HG03280 (cell line): Measurements from ENCODE around the gene LRRFIP1.
A peak's percentile ranks its signal among the peaks of the same experiment; 100 is the strongest.
"Not testable (repeated sequence)": the region's sequence is repeated elsewhere in the genome, so short reads cannot be mapped to it uniquely, and the experiment has no call there.

Source experiments
- ATAC-seq: cut with Tn5 transposase; IDR thresholded peaks from one replicate; pipeline ENCODE4 v1.9.1; 2021; ENCODE audit warnings: mild to moderate bottlenecking, moderate library complexity; ENCODE audit not compliant: unreplicated experiment

The LRRFIP1 gene

GRCh38 chr2:237661799-237662328, 34.5 kb downstream of the LRRFIP1 start:
- ATAC-seq: no peak

DNA sequence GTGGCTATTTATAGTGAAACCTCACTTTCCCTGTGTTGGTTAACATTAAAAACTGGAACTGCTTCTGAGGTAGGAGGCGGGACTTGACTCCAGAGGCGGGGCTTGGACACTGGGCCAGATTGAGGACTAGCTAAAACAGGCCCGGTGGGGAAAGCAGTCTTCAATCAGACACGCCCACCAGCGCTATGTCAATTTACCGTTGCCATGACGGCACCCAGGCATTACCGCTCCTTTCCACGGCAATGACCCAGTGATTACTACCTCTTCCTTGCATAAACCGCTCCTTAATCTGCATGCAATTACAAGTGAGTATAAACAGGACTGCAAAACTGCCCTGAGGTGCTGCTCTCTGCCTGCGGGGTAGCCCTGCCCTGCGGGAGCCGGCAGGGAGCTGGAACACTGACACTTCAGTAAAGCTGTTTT, 35.3 kb downstream of the LRRFIP1 start:
- no peak for ATAC-seq

- ATAC-seq: no peak
These were observed 36.2 kb downstream of the LRRFIP1 start for GRCh38 chr2:237663517-237664110.

- ATAC-seq: no peak
These were observed 36.8 kb downstream of the LRRFIP1 start for GRCh38 chr2:237664151-237664550.

- no peak for ATAC-seq
These were observed 38.3 kb downstream of the LRRFIP1 start for GRCh38 chr2:237665713-237666143.

- ATAC-seq: no peak
These were observed 39.2 kb downstream of the LRRFIP1 start for GRCh38 chr2:237666606-237667005.

- not testable (repeated sequence) for ATAC-seq
These were observed 39.7 kb downstream of the LRRFIP1 start for GRCh38 chr2:237667050-237667576.

- no peak for ATAC-seq
These were observed 40.5 kb downstream of the LRRFIP1 start for GRCh38 chr2:237667893-237668292.

GRCh38 chr2:237668440-237668839, 41.1 kb downstream of the LRRFIP1 start:
- ATAC-seq: no peak

- ATAC-seq: no peak
These were observed 41.9 kb downstream of the LRRFIP1 start for GRCh38 chr2:237669283-237669627.

DNA sequence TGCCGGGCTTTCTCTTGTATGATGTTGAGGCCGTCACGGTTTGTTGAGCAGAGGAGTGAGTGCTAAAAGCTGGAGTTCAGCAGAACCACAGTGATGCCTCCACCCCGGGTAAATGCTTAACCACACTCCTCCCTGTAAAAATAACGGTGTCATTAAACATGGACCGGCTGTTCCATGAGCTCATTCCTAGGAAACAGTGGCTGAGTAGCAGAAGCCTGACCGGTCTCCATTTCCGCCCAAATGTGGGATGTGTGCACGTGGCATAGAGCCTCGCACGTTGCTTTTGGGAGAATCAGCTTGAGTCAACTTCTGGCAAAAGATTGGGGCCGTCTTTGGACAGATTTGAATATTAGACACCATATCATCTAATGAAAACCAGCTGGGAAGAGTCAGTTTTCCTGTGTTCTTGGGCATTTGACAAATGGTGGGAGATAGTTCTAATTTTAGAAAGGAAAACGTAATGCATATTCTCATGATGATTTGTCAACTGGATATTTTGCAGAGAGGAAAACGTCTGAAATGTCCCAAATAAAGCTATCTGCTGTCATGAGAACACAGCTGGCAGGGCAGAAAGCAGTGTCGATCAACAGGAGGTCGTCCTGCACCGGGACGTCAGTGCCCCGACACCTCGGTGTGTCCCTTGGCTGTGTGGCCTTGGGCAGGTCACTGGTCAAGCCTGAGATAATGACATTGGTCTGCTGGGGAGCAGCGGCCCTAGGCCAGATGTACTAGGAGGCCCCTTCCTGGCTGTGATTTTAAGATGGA, 42.4 kb downstream of the LRRFIP1 start:
- no peak for ATAC-seq

GRCh38 chr2:237670641-237671040, 43.3 kb downstream of the LRRFIP1 start:
- ATAC-seq: no peak

- ATAC-seq: no peak
These were observed 44.2 kb downstream of the LRRFIP1 start for GRCh38 chr2:237671466-237672138.

GRCh38 chr2:237672731-237673129, 45.3 kb downstream of the LRRFIP1 start:
- ATAC-seq: no peak

- peak; percentile 35 for ATAC-seq
These were observed 46.0 kb downstream of the LRRFIP1 start for GRCh38 chr2:237673130-237674001.

- ATAC-seq: peak; percentile 76
These were observed 47.4 kb downstream of the LRRFIP1 start for GRCh38 chr2:237674731-237675276.

DNA sequence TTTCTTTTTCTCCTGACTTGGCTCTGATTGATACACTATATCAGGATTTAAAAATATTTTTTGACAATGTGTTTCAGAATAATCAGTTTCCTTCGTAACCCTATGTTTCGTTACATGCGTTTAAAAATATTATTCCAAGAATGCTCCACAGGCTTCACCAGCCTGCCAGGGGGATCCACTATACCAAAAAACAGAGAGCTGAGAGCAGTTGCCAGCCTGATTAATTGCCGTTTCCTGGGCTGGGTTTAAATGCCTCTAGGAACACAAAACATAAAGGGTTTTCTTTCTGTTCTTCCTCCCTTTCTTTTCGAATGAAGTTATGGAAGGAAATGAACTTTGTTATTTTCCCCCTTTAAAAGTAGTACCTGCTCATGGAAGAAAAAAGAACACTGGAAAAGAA, 47.9 kb downstream of the LRRFIP1 start:
- ATAC-seq: no peak

DNA sequence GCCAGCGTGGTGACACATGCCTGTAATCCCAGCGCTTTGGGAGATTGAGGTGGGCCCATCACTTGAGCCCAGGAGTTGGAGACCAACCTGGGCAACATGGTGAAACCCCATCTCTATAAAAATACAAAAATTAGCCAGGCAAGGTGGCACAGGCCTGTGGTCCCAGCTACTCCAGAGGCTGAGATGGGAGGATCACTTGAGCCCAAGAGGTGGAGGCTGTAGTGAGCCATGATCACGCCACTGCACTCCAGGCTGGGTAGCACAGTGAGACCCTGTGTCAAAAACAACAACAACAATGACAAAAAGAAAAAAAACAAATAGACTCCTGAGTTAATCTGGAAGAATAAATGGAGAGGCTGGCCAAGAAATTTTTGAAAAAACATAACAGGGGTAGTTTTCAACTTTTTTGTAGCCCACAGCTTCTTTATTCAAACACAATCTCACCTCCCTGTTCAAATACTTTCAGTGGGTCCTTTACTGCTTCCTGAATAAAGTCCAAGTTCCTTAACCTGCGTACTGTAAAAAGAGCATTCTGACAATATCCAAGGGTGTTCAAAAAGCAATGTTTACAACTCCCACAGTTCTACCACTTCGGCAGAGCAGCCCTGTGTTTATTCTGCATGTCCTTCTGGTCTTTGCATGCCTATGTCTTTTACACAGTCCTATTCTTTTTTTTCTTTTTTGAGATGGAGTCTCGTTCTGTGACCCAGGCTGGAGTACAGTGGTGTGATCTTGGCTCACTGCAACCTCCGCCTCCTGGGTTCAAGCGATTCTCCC, 53.5 kb downstream of the LRRFIP1 start:
- ATAC-seq: no peak

GRCh38 chr2:237682151-237682550, 54.8 kb downstream of the LRRFIP1 start:
- no peak for ATAC-seq
